Measurements from ENCODE around the gene HDC.

DNA sequence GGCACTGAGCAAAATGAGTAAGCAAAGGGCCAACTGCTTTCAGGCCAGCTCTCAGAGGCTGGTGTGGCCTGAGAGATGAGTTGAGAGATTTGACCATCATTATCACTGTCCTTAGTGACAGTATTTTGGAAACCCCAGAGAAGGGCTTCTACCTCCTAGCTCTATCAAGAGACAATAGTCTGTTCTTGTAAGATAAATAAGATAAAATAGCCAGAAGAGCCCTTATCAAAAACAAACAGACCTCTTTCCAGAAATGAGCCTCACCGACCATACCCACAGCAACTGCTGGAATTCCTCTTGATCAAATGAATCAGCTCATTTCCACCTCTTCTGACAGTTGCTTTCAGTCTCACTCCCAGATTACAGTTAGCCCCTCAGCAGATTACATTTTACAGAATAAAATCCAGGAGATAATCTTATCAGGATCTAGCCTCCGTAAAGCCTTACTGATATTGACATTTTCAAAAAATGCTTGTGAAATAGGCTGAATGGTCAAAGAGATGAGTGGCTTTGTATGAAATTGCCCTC lies 4.5 kb downstream of the HDC start:
- no peak for TF ChIP-seq POLR2A (IDR thresholded peaks at IDR 0.05)
- TF ChIP-seq, protein P1, sequence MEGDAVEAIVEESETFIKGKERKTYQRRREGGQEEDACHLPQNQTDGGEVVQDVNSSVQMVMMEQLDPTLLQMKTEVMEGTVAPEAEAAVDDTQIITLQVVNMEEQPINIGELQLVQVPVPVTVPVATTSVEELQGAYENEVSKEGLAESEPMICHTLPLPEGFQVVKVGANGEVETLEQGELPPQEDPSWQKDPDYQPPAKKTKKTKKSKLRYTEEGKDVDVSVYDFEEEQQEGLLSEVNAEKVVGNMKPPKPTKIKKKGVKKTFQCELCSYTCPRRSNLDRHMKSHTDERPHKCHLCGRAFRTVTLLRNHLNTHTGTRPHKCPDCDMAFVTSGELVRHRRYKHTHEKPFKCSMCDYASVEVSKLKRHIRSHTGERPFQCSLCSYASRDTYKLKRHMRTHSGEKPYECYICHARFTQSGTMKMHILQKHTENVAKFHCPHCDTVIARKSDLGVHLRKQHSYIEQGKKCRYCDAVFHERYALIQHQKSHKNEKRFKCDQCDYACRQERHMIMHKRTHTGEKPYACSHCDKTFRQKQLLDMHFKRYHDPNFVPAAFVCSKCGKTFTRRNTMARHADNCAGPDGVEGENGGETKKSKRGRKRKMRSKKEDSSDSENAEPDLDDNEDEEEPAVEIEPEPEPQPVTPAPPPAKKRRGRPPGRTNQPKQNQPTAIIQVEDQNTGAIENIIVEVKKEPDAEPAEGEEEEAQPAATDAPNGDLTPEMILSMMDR (IDR thresholded peaks at IDR 0.05) = no peak

Data from heart left ventricle (tissue), 13 donors.